Measurements from ENCODE around the gene SLC41A1. TPM values are rescaled to one million over a fixed set of nuclear protein-coding genes. Genes with fewer than 3 reads are reported as not detected.

SLC41A1 gene
- total RNA-seq, 1 experiment from 2014 or later, result 33.3 TPM

- TF ChIP-seq POLR2AphosphoS5 (IDR thresholded peaks at IDR 0.05; ENCODE audit: low read depth, low read length) (no peak), REST (IDR thresholded peaks at IDR 0.05; ENCODE audit: insufficient read depth in 1 of 2, low read depth in 2 of 2, low read length in 1 of 2) (no peak), SIN3A (IDR thresholded peaks at IDR 0.05; ENCODE audit: borderline replicate concordance, insufficient read depth, low read depth, low read length) (no peak), CTCF (IDR thresholded peaks at IDR 0.05) (no peak), TCF7L2 (IDR thresholded peaks at IDR 0.05; ENCODE audit: low read depth, low read length) (no peak)
- in situ Hi-C loops (cut with HindIII; ENCODE audit: low pct_unique_long_range_greater_than_20kb, low sequenced_read_pairs), result no loop called here
- Histone ChIP-seq H3K9me3 (ENCODE audit: control insufficient read depth, insufficient read depth, low read depth, low read length) (no peaks in the 10 kb centered on the region), H3K4me1 (ENCODE audit: control insufficient read depth, insufficient read depth, low read length) (peaks cover 15% of the 10 kb centered on the region), H3K4me3 (ENCODE audit: low read depth in 2 of 2, low read length in 2 of 2) (no peak overlapping the region), H3K27ac (ENCODE audit: low read length) (no peak overlapping the region), H3K36me3 (ENCODE audit: control insufficient read depth, insufficient read depth, low read length) (no peaks in the 10 kb centered on the region; the same call in 1 of the 2 replicates), H3K27me3 (ENCODE audit: control insufficient read depth, insufficient read depth, low read length) (no peaks in the 10 kb centered on the region)
- no peak for ATAC-seq
- no TSS peak for BruUV-seq (replicated peaks)
- ChIA-PET CTCF (no interaction called here), POLR2A (interaction anchor here (1.2 kb wide), 1 partner anchor 19 kb away, joined by 6 read pairs; no protein-coding TSS in a partner anchor)
- intact Hi-C loops (cut with micrococcal nuclease; ENCODE audit: unreplicated experiment), result no loop called here
- no peak for DNase-seq (ENCODE audit: low read depth, low spot score)
These were observed 3.1 kb downstream of the SLC41A1 start for GRCh38 chr1:205809942-205810345.

GRCh38 chr1:205809469-205809868, 3.5 kb downstream of the SLC41A1 start:
- ATAC-seq, result no peak
- in situ Hi-C loops (cut with HindIII; ENCODE audit: low pct_unique_long_range_greater_than_20kb, low sequenced_read_pairs) (no loop called here), intact Hi-C loops (cut with micrococcal nuclease; ENCODE audit: unreplicated experiment) (no loop called here)
- no peaks in the 10 kb centered on the region; the same call in 1 of the 2 replicates for H3K36me3 ChIP-seq (ENCODE audit: control insufficient read depth, insufficient read depth, low read length)
- no peak for DNase-seq (ENCODE audit: low read depth, low spot score)
- CTCF ChIA-PET, result no interaction called here
- no peaks in the 10 kb centered on the region for H3K27me3 ChIP-seq (ENCODE audit: control insufficient read depth, insufficient read depth, low read length)
- peaks cover 15% of the 10 kb centered on the region for H3K4me1 ChIP-seq (ENCODE audit: control insufficient read depth, insufficient read depth, low read length)
- no peaks in the 10 kb centered on the region for H3K9me3 ChIP-seq (ENCODE audit: control insufficient read depth, insufficient read depth, low read depth, low read length)
- no peak overlapping the region for H3K27ac ChIP-seq (ENCODE audit: low read length)
- TF ChIP-seq REST (IDR thresholded peaks at IDR 0.05; ENCODE audit: insufficient read depth in 1 of 2, low read depth in 2 of 2, low read length in 1 of 2) (no peak), TCF7L2 (IDR thresholded peaks at IDR 0.05; ENCODE audit: low read depth, low read length) (no peak), POLR2AphosphoS5 (IDR thresholded peaks at IDR 0.05; ENCODE audit: low read depth, low read length) (no peak), SIN3A (IDR thresholded peaks at IDR 0.05; ENCODE audit: borderline replicate concordance, insufficient read depth, low read depth, low read length) (no peak), CTCF (IDR thresholded peaks at IDR 0.05) (no peak)
- no peak overlapping the region for H3K4me3 ChIP-seq (ENCODE audit: low read depth in 2 of 2, low read length in 2 of 2)
- no TSS peak for BruUV-seq (replicated peaks)
- POLR2A ChIA-PET, result interaction anchor here (1.2 kb wide), 1 partner anchor 19 kb away, joined by 6 read pairs; no protein-coding TSS in a partner anchor

Data from Panc1 (cell line).